Suprapubic skin (tissue), 3 donors: ENCODE data around the gene SLC16A8.

Experiments
- CTCF ChIP-seq, 2 donors: fragments of 200-600 bp in 1 of 2; fragments of 450-650 bp in 1 of 2; sonication (generic) in 1 of 2; IDR thresholded peaks; one replicate each; pipeline ENCODE4 v1.5.1; 2016 to 2019; ENCODE audit warnings: antibody characterized with exemption in 2 of 2, mild to moderate bottlenecking in 1 of 2, moderate library complexity in 1 of 2
- EP300 ChIP-seq: sonication (generic); formaldehyde crosslinking; IDR thresholded peaks from one replicate; pipeline ENCODE4 v1.6.1; 2017; ENCODE audit warnings: antibody characterized with exemption

GRCh38 chr22:38042488-38042790 is 41.5 kb downstream of the SLC16A8 start:
- TF ChIP-seq CTCF (IDR thresholded peaks at IDR 0.05) (no peak), EP300 (no peak)
